ENCODE results near the gene CDPF1. TPM values are rescaled to one million over a fixed set of nuclear protein-coding genes. Genes with fewer than 3 reads are reported as not detected.

The CDPF1 gene
- 9.9 and 10.9 TPM in 2 replicates for total RNA-seq

GRCh38 chr22:46250035-46250782 is at the start of gene CDPF1:
Gene CDPF1 (minus strand): TSS chr22:46250293. CDS start chr22:46248284, 2,009 bp downstream.
- intact Hi-C loops (cut with micrococcal nuclease), result loop anchor here (1.0 kb wide), 2 partner anchors 46 to 99 kb away; partner anchors contain the start of gene GTSE1

- intact Hi-C loops (cut with micrococcal nuclease), result no loop called here
Measured at GRCh38 chr22:46299101-46299500, 49.0 kb upstream of the CDPF1 start.

- intact Hi-C loops (cut with micrococcal nuclease), result loop anchor here (1.0 to 2.0 kb wide), 3 partner anchors 18 to 377 kb away; no protein-coding TSS in a partner anchor
Measured at GRCh38 chr22:46297151-46297812, 47.2 kb upstream of the CDPF1 start.

GRCh38 chr22:46296257-46297150 is 46.4 kb upstream of the CDPF1 start, which contains the start of gene GTSE1:
Gene GTSE1 (plus strand): TSS chr22:46296870. CDS start chr22:46297401, 531 bp downstream.
- intact Hi-C loops (cut with micrococcal nuclease), result loop anchor here (1.0 to 2.0 kb wide), 10 partner anchors 18 to 466 kb away; partner anchors contain the start of genes CDPF1, TBC1D22A and TRMU

- intact Hi-C loops (cut with micrococcal nuclease), result no loop called here
Measured at GRCh38 chr22:46295277-46295971, 45.3 kb upstream of the CDPF1 start.

GRCh38 chr22:46294784-46295183 is 44.7 kb upstream of the CDPF1 start:
- intact Hi-C loops (cut with micrococcal nuclease), result no loop called here

- intact Hi-C loops (cut with micrococcal nuclease), result no loop called here
Measured at GRCh38 chr22:46293577-46294260, 43.6 kb upstream of the CDPF1 start.

GRCh38 chr22:46292732-46293131 is 42.6 kb upstream of the CDPF1 start:
- intact Hi-C loops (cut with micrococcal nuclease), result no loop called here

- intact Hi-C loops (cut with micrococcal nuclease), result no loop called here
Measured at GRCh38 chr22:46292173-46292572, 42.1 kb upstream of the CDPF1 start.

- intact Hi-C loops (cut with micrococcal nuclease), result no loop called here
Measured at GRCh38 chr22:46290843-46291785, 41.0 kb upstream of the CDPF1 start.

- intact Hi-C loops (cut with micrococcal nuclease), result no loop called here
Measured at GRCh38 chr22:46290121-46290842, 40.2 kb upstream of the CDPF1 start.

- intact Hi-C loops (cut with micrococcal nuclease), result no loop called here
Measured at GRCh38 chr22:46289244-46289891, 39.3 kb upstream of the CDPF1 start.

- intact Hi-C loops (cut with micrococcal nuclease), result no loop called here
Measured at GRCh38 chr22:46288846-46289243, 38.8 kb upstream of the CDPF1 start.

- intact Hi-C loops (cut with micrococcal nuclease), result no loop called here
Measured at GRCh38 chr22:46287873-46288751, 38.0 kb upstream of the CDPF1 start.

- intact Hi-C loops (cut with micrococcal nuclease), result no loop called here
Measured at GRCh38 chr22:46286941-46287872, 37.1 kb upstream of the CDPF1 start.

GRCh38 chr22:46286006-46286405 is 35.9 kb upstream of the CDPF1 start:
- intact Hi-C loops (cut with micrococcal nuclease), result no loop called here
